HEK293 (cell line): ENCODE results near the gene WDR41.
"Not testable (repeated sequence)": the region's sequence is repeated elsewhere in the genome, so short reads cannot be mapped to it uniquely, and the experiment has no call there.

Source experiments
- ZNF155 ChIP-seq: fragments of 450-650 bp; formaldehyde crosslinking; IDR thresholded peaks from 2 replicates; pipeline ENCODE4 v1.5.1; 2016; ENCODE audit warnings: missing biosample characterization, missing genetic modification characterization
- ZNF398 ChIP-seq: fragments of 450-650 bp; formaldehyde crosslinking; IDR thresholded peaks from 2 replicates; pipeline ENCODE4 v1.5.1; 2017; ENCODE audit warnings: missing biosample characterization, missing genetic modification characterization

DNA sequence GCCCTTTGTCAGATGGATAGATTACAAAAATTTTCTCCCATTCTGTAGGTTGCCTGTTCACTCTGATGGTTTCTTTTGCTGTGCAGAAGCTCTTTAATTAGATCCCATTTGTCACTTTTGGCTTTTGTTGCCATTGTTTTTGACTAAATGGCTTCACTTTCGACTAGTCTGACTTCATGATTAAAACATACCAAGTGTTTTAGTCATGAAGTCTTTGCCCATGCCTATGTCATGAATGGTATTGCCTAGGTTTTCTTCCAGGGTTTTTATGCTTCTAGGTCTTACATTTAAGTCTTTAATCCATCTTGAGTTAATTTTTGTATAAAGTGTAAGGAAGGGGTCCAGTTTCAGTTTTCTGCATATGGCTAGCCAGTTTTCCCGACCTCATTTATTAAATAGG lies 108.8 kb downstream of the WDR41 start:
- not testable (repeated sequence) for TF ChIP-seq ZNF155 (tag by site-specific recombination); ZNF398
